GM12891 (cell line): ENCODE data around the gene ZFYVE1.

ENCODE experiments used
- DNase-seq: peaks from one replicate; pipeline ENCODE4 v3.0.0; 2011; ENCODE audit warnings: low spot score; ENCODE audit not compliant: insufficient read length
- FAIRE-seq: peaks from 2 replicates; lab custom pipeline; 2011; peaks lifted over from hg19 to GRCh38; lab: Jason Lieb, UNC
- PAX5 ChIP-seq: IDR thresholded peaks from 2 replicates; pipeline ENCODE4 v1.6.1; 2011; ENCODE audit warnings: low read length, moderate library complexity, mild to moderate bottlenecking; ENCODE audit not compliant: insufficient read depth, severe bottlenecking
- POLR2A ChIP-seq: IDR thresholded peaks from 2 replicates; pipeline ENCODE4 v1.6.1; 2011; ENCODE audit warnings: low read depth, low read length, control low read depth
- POLR2AphosphoS5 ChIP-seq: IDR thresholded peaks from 2 replicates; pipeline ENCODE4 v1.6.1; 2011; ENCODE audit warnings: low read depth, low read length, control low read depth
- POU2F2 ChIP-seq: IDR thresholded peaks from 2 replicates; pipeline ENCODE4 v1.6.1; 2011; ENCODE audit warnings: low read depth, mild to moderate bottlenecking, control low read depth, low read length, moderate library complexity
- SPI1 ChIP-seq: IDR thresholded peaks from 2 replicates; pipeline ENCODE4 v1.6.1; 2011; ENCODE audit warnings: low read depth, low read length, control low read depth
- TAF1 ChIP-seq: IDR thresholded peaks from 2 replicates; pipeline ENCODE4 v1.6.1; 2011; ENCODE audit warnings: low read depth, low read length, control low read depth

The ZFYVE1 gene

GRCh38 chr14:72926292-72927028 lies 100.4 kb downstream of the ZFYVE1 start, which contains the start of gene DCAF4:
Gene DCAF4, plus strand, starts transcription at chr14:72926464. Its CDS starts 11,515 bp downstream, at chr14:72937979.
- FAIRE-seq (peak; percentile 98), DNase-seq (peak; percentile 98)
- TF ChIP-seq POU2F2 = no peak; the same call in 1 of the 2 replicates
- no peak for TF ChIP-seq PAX5
- no peak for TF ChIP-seq POLR2AphosphoS5
- no peak for TF ChIP-seq TAF1
- no peak for TF ChIP-seq SPI1
- no peak; the same call in none of the 2 replicates for TF ChIP-seq POLR2A

GRCh38 chr14:72925815-72926291 lies 101.1 kb downstream of the ZFYVE1 start:
- DNase-seq = no peak
- FAIRE-seq = no peak
- TF ChIP-seq TAF1 (no peak), POLR2A (no peak), POU2F2 (no peak), PAX5 (no peak), POLR2AphosphoS5 (no peak), SPI1 (no peak)

DNA sequence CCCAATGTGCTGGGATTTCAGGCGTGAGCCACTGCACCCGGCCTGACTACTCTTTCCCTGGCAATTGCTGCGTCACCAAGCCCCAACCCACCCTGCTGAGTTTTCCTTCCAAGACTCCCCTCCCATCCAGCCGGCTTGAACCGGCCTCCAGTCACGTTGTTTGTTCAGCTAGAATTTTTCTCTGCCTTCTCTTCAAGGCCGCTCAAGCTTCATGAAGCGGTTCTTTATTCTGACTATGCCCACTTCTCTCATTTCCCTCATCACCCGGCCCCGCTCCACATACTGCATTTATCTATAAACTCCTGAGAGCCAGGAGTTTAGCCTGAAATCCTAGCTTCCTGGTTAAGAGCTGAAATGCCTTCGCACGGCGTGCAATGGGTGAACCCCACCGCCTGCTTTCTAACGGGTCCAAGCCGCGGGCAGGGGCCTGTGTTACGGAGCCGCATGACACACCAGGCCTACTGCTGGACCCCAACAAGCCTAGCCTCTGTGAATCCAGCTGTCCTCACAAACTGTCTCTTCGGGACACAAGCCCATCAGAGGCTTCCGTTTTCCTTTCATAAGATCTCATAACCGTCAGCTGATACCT lies 101.6 kb downstream of the ZFYVE1 start:
- DNase-seq (no peak), FAIRE-seq (no peak)
- no peak for TF ChIP-seq POLR2A
- TF ChIP-seq PAX5 = no peak
- no peak for TF ChIP-seq POLR2AphosphoS5
- no peak for TF ChIP-seq TAF1
- TF ChIP-seq SPI1 = no peak
- TF ChIP-seq POU2F2 = no peak

- FAIRE-seq (no peak), DNase-seq (no peak)
- no peak for TF ChIP-seq POLR2AphosphoS5
- no peak for TF ChIP-seq TAF1
- no peak for TF ChIP-seq PAX5
- TF ChIP-seq POU2F2 = no peak
- no peak for TF ChIP-seq POLR2A
- no peak for TF ChIP-seq SPI1
These were observed 102.6 kb downstream of the ZFYVE1 start for GRCh38 chr14:72924337-72924736.

DNA sequence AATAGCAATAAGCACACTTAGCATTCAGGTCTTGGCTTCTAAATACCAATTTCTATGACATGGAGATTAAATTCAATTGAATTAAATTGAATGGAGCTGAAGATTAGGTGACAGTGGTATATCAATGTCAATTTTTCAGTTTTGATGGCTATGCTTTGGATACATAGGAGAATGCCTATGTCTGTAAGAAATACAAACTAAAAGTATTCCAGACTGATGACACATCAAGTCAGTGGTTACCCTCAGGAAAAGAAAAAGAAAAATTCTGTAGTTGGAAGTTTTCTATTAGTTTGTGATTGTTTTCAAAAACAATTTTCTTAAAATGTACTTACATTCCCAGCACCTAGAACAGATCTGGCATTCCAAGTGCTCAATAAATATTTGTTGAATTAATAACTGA lies 105.5 kb downstream of the ZFYVE1 start:
- FAIRE-seq (no peak), DNase-seq (no peak)
- no peak for TF ChIP-seq TAF1
- no peak for TF ChIP-seq POLR2A
- no peak for TF ChIP-seq POU2F2
- TF ChIP-seq POLR2AphosphoS5 = no peak
- TF ChIP-seq PAX5 = no peak
- TF ChIP-seq SPI1 = no peak

GRCh38 chr14:72920008-72920407 lies 106.9 kb downstream of the ZFYVE1 start:
- TF ChIP-seq TAF1 (no peak), PAX5 (no peak), SPI1 (no peak), POLR2A (no peak), POLR2AphosphoS5 (no peak), POU2F2 (no peak)
- FAIRE-seq (no peak), DNase-seq (no peak)
